Neural cell (in vitro differentiated cells): Measurements from ENCODE around the gene LGR5. TPM values are rescaled to one million over a fixed set of nuclear protein-coding genes. Genes with fewer than 3 reads are reported as not detected.

Source experiments
- H2AFZ ChIP-seq: fragments of 200-600, 300-800 bp; sonication (generic), shearing (Covaris generic); 2 replicates; pipeline ENCODE4 v1.6.0; 2014; ENCODE audit warnings: low read depth, mild to moderate bottlenecking, antibody characterized with exemption, low read length, moderate library complexity
- H3F3A ChIP-seq: fragments of 200-600 bp; shearing (Covaris generic); 2 replicates; pipeline ENCODE4 v1.6.1; 2016; ENCODE audit warnings: mild to moderate bottlenecking, moderate library complexity, mixed read lengths, antibody characterized with exemption, low read length; ENCODE audit not compliant: insufficient read depth, poor library complexity, severe bottlenecking
- H3K27ac ChIP-seq: fragments of 200-600, 300-800 bp; sonication (generic), shearing (Covaris generic); 2 replicates; pipeline ENCODE4 v1.5.1; 2014; ENCODE audit warnings: mild to moderate bottlenecking, low read length, moderate library complexity
- H3K27me3 ChIP-seq: fragments of 300-800, 200-600 bp; sonication (generic), shearing (Covaris generic); 2 replicates; pipeline ENCODE4 v1.6.0; 2014; ENCODE audit warnings: mild to moderate bottlenecking, low read depth, low read length, moderate library complexity; ENCODE audit not compliant: insufficient read depth
- H3K36me3 ChIP-seq: fragments of 300-800, 200-600 bp; sonication (generic), shearing (Covaris generic); 2 replicates; pipeline ENCODE4 v1.5.1; 2014; ENCODE audit warnings: mild to moderate bottlenecking, antibody characterized with exemption, low read length, moderate library complexity; ENCODE audit not compliant: insufficient read depth
- H3K4me2 ChIP-seq: fragments of 300-800, 200-600 bp; sonication (generic), shearing (Covaris generic); 2 replicates; pipeline ENCODE4 v1.6.0; 2014; ENCODE audit warnings: mild to moderate bottlenecking, low read length
- H3K4me3 ChIP-seq: fragments of 300-800, 200-600 bp; sonication (generic), shearing (Covaris generic); 2 replicates; pipeline ENCODE4 v1.5.1; 2014; ENCODE audit warnings: mild to moderate bottlenecking, low read length, moderate library complexity
- H3K79me2 ChIP-seq: fragments of 200-600 bp; shearing (Covaris generic); replicated peaks from 2 replicates; pipeline ENCODE4 v1.6.0; 2014; ENCODE audit warnings: mild to moderate bottlenecking, low read length, moderate library complexity; ENCODE audit not compliant: insufficient read depth
- H3K9ac ChIP-seq: fragments of 300-800, 200-600 bp; sonication (generic), shearing (Covaris generic); 2 replicates; pipeline ENCODE4 v1.6.1; 2016; ENCODE audit warnings: mild to moderate bottlenecking, low read length, mixed read lengths
- H3K9me2 ChIP-seq: fragments of 200-600 bp; shearing (Covaris generic); 2 replicates; pipeline ENCODE4 v1.6.1; 2016; ENCODE audit warnings: mild to moderate bottlenecking, low read length, mixed read lengths; ENCODE audit not compliant: insufficient read depth
- H3K9me3 ChIP-seq: fragments of 200-600, 300-800 bp; sonication (generic), shearing (Covaris generic); 2 replicates; pipeline ENCODE4 v1.6.1; 2016; ENCODE audit warnings: mild to moderate bottlenecking, mixed run types, low read length, moderate library complexity, mixed read lengths
- H4K20me1 ChIP-seq: fragments of 200-600 bp; shearing (Covaris generic); 2 replicates; pipeline ENCODE4 v1.6.1; 2016; ENCODE audit warnings: mild to moderate bottlenecking, mixed run types; ENCODE audit not compliant: insufficient read depth
- CTCF ChIP-seq: fragments of 450-650 bp; IDR thresholded peaks from 2 replicates; pipeline ENCODE4 v1.5.1; 2014; ENCODE audit warnings: antibody characterized with exemption, mild to moderate bottlenecking, moderate library complexity; ENCODE audit not compliant: poor library complexity, severe bottlenecking
- EP300 ChIP-seq: fragments of 450-650 bp; conservative IDR thresholded peaks from 2 replicates; pipeline ENCODE4 v1.6.1; 2014; ENCODE audit warnings: antibody characterized with exemption, mild to moderate bottlenecking, moderate library complexity; ENCODE audit not compliant: poor library complexity, severe bottlenecking
- EZH2 ChIP-seq: fragments of 200-600, 300-800 bp; shearing (Covaris generic), sonication (generic); IDR thresholded peaks from 2 replicates; pipeline ENCODE4 v1.6.1; 2014; ENCODE audit warnings: antibody characterized with exemption, low read length, borderline replicate concordance, mild to moderate bottlenecking; ENCODE audit not compliant: insufficient read depth, poor library complexity, severe bottlenecking
- MXI1 ChIP-seq: fragments of 450-650 bp; conservative IDR thresholded peaks from 2 replicates; pipeline ENCODE4 v1.6.1; 2014; ENCODE audit warnings: antibody characterized with exemption, mild to moderate bottlenecking; ENCODE audit not compliant: poor library complexity, severe bottlenecking
- POLR2AphosphoS5 ChIP-seq: IDR thresholded peaks from 2 replicates; pipeline ENCODE4 v1.6.1; 2012
- RAD21 ChIP-seq: fragments of 450-650 bp; conservative IDR thresholded peaks from 2 replicates; pipeline ENCODE4 v1.6.1; 2014; ENCODE audit warnings: antibody characterized with exemption, mild to moderate bottlenecking, moderate library complexity
- REST ChIP-seq: IDR thresholded peaks from 2 replicates; pipeline ENCODE4 v1.6.1; 2012; ENCODE audit warnings: borderline replicate concordance
- SMC3 ChIP-seq: fragments of 450-650 bp; conservative IDR thresholded peaks from 2 replicates; pipeline ENCODE4 v1.6.1; 2014; ENCODE audit warnings: antibody characterized with exemption, mild to moderate bottlenecking, moderate library complexity; ENCODE audit not compliant: poor library complexity
- TAF1 ChIP-seq: IDR thresholded peaks from 2 replicates; pipeline ENCODE4 v1.6.1; 2012; ENCODE audit warnings: low read depth
- polyA plus RNA-seq: library from polyadenylated mRNA; depleted of rRNA; stranded (reverse); fragments of >200 nt; gene quantifications from 2 replicates; pipeline ENCODE4 v1.2.3, GENCODE V29; 2014

Gene LGR5
- polyA plus RNA-seq, 1 donor from 2014 or later = 0.16 TPM

- H3K36me3 ChIP-seq = no peaks in the 10 kb centered on the region
- H3K9ac ChIP-seq = peak overlapping the region; percentile 55
- no peaks in the 10 kb centered on the region for H3K9me2 ChIP-seq
- peak overlapping the region; percentile 78 for H3K4me3 ChIP-seq
- H4K20me1 ChIP-seq = no peaks in the 10 kb centered on the region
- no peaks in the 10 kb centered on the region for H3F3A ChIP-seq
- no peaks in the 10 kb centered on the region for H3K79me2 ChIP-seq
- H2AFZ ChIP-seq = peak overlapping the region; percentile 42
- H3K9me3 ChIP-seq = peaks cover 2% of the 10 kb centered on the region
- no peak overlapping the region for H3K27ac ChIP-seq
- H3K4me2 ChIP-seq = peak overlapping the region; percentile 87
- peaks cover 54% of the 10 kb centered on the region for H3K27me3 ChIP-seq
- no peak for TF ChIP-seq EP300
- TF ChIP-seq RAD21 = no peak
- TF ChIP-seq MXI1 = no peak
- TF ChIP-seq TAF1 = no peak
- no peak for TF ChIP-seq SMC3
- TF ChIP-seq POLR2AphosphoS5 = no peak
- TF ChIP-seq EZH2 = no peak
- no peak for TF ChIP-seq CTCF
- no peak for TF ChIP-seq REST
Measured at GRCh38 chr12:71438670-71439361, 782 bp upstream of the LGR5 start.

GRCh38 chr12:71439362-71439612 is 311 bp upstream of the LGR5 start:
- Histone ChIP-seq H3K79me2 (no peaks in the 10 kb centered on the region), H3F3A (no peaks in the 10 kb centered on the region), H3K9me2 (no peaks in the 10 kb centered on the region), H3K4me2 (peak overlapping the region; percentile 87), H4K20me1 (no peaks in the 10 kb centered on the region), H3K27ac (no peak overlapping the region), H3K9me3 (peaks cover 2% of the 10 kb centered on the region), H3K27me3 (peaks cover 54% of the 10 kb centered on the region), H2AFZ (peak overlapping the region; percentile 42), H3K36me3 (no peaks in the 10 kb centered on the region), H3K4me3 (peak overlapping the region; percentile 78), H3K9ac (peak overlapping the region; percentile 55)
- TF ChIP-seq RAD21 (no peak), TAF1 (no peak), SMC3 (no peak), REST (no peak), POLR2AphosphoS5 (no peak), EP300 (no peak), CTCF (no peak)
